ENCODE measurements around the gene CLDN15.

Gene CLDN15

DNA sequence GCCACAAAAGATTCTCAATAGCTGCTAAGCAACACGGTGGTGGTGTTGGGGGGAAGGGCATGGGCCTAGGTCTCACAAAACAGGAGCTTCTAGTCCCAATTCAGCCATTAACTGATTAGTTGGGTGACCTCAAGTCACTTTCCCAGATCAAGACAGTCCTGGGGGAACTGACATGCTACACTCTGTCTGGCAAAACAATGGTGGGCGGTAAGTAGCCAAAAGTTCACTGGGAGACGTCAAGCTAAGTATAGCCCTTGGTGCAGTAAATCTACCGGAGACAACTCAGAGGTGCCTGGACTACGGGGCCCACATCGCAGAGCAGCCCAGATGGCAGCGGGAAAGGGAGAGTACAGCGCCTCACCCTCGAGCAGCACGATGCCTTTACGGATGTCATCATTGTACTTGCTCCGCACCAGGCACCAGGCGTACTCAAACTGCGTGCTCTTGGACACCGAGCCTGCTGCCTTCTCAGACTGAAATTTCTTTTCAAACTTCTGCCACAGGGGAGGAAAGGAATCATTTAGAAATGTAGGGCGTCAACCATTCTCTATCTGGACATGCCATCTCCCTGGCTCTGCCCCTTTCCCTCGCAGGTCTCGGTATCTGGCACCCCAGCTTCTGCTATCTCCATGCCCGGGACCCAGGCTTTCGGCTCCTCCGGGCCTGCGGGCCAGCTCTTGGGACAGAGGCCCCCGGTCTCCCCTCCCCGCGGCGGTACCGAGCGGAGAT is 6.2 kb upstream of the CLDN15 start:
- no peak for DNase-seq

DNA sequence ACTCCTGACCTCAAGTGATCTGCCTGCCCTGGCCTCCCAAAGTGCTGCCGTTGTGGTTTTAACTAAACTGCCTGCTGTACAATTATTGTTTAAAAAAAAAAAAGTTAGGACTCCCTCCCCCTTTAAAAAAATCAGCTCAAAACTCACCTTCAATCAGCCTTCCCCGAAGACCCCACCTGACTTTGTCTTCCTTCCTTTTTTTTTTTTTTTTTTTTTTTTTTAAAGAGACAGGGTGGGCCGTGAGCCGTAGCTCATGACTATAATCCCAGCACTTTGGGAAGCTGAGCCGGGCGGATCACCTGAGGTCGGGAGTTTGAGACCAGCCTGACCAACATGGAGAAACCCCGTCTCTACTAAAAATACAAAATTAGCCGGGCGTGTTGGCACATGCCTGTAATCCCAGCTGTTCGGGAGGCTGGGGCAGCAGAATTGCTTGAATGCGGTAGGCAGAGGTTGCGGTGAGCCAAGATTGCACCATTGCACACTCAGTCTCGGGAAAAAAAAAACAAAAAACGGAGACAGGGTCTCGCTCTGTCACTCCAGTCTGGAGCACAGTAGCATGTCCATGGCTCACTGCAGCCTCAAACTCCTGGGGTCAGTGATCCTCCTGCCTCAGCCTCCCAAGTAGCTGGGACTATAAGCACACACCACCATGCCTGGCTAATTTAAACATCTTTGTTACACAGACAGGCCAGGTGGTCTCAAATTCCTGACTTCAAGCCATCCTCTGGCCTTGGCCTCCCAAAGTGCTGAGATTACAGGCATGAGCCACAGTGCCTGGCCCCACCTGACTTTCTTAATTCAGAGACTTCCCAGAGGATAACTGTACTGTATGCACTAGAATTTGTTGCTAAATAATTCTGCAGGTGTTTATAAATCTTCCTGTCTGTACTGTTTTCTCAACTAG is 4.1 kb upstream of the CLDN15 start:
- no peak for DNase-seq

DNA sequence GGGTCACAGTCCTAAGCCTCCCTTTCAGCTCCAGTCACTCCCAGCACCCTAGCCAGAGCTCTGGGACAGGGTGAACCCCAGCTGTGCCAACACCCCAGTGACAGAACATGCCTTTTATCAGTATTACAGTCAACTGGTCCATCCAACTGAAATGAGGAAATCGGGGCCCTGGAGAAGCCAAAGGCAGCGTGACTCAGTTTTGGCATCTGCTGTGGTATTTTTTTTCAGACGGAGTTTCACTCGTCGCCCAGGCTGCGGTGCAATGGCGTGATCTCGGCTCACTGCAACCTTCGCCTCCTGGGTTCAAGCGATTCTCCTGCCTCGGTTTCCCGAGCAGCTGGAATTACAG is 3.4 kb upstream of the CLDN15 start:
- no peak for DNase-seq

DNA sequence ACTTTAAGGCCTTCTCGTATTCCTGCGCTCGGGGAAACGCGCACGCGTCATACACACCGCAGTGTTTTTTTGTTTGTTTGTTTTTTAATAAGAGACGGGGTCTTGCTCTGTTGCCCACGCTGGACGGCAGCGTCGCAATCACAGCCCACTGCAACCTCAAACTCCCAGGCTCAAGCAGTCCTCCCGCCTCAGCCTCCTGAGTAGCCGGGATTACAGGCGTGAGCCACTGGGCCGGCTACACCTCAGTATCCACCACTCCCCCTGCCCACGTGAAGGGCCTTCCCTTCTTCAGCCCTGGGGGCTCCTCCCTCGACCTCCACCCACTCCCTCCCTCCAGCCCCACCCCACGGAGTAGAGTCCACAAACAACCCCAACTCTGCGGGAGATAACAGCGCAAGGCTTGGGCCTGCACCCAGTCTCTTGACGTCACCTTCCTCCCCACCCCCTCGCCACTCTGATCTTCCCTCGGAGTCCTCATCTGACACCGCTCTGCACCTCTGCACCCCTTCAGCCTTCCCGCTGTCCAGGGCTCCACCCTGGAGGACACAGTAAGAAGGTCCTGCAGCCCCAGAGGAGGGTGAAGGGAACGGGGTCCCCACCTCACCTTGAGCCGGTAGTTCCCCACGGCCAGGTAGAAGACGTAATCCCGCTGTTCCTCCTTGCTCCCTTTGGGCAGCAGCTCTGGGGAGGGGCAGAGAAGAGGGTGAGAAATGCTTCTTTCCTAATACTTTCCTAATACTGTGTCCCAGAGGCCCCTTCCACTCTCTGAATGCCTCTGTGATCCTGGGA is 2.8 kb upstream of the CLDN15 start:
- no peak for DNase-seq

DNA sequence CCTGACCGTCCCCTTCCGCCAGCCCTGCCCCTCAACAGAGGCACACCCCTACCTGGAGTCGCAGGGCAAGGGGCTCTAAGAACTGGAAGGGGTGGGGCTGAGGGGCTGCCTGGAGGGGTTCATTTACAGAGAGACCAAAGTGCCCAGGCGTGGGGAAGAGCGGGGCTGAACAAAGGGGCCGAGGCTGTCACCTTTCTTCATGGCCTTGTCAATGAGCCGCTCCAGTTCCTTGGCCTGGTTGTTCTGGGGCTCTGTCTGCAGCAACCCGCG is 2.3 kb upstream of the CLDN15 start:
- DNase-seq, result no peak

DNA sequence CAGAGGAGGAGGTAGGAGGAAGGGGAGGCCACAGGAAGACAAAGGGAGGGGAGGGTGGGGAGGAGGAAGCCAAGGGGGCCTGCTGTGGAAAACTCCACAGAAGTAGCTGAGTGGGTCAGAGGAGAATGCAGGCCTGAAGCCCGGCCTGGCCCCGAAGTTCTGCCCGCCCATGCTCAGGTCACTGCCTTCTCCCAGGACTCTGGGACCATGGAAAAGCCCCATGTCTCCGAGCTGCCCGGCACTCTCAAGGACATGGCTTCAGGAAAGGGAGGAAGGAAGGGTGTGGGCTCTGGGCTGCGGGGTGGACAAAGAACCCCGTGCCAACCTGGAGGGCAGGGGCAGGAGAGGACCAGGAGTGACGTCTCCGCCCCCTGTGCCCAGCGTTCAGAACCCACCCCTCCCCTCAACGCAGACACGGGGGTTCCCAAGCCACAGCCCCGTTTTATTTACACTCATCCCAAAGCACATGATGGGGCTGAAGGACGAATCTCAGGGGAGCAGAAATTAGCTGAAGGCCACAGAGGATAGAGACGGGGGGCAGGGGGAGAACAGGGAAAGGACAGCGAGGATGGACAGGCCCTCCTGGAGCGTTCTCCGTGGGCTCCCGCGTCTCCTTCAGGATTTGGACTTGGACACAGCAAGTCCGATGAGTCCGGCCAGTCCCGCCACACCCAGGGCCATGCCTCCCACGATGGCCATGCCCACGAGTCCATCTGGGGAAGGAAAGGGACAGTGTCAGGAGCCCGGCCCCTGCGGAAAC is 1.8 kb upstream of the CLDN15 start:
- no peak for DNase-seq

DNA sequence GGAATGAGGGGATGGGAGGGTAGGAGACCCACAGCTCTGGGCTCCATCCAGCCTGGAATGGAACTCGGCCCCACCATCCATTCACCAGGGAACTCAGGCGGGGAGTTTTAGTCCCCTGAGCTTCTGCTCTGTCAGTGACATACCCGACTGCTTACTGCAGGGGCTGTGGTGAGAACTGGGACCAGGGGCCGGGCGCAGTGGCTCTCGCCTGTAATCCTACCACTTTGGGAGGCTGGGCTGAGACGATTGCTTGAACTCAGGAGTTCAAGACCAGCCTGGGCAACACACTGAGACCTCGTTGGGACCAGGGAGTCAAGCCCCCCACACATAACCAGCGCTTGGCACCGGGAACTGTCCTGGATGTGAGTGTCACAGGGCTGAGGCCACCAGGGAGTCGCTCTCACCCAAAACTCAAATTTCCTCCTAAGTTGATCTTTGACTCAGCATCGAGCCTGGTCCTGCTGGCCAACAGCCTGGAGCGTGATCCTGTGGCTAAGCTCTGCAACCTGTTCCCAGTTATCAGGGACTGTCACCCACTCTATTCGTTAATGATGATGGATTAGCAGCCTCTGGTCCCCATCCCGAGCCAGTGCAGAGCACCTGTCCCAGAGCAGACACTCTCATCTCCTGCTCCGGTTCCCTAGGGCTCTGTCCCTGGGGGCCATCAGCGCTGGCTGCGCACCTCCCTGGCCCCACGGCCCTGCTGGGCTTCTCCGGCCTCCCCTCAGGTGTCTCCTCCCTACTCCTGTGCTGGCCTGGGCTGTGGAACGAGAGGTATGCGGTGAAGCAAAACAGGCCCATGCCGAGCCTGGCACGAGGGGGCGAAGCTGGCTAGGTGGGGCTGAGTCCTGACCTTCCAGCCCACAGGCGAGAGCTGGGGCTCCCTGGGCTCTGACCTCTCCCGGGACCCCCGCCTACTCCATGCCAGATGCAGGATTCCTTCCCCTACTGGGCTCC is 902 bp upstream of the CLDN15 start:
- DNase-seq, result no peak

DNA sequence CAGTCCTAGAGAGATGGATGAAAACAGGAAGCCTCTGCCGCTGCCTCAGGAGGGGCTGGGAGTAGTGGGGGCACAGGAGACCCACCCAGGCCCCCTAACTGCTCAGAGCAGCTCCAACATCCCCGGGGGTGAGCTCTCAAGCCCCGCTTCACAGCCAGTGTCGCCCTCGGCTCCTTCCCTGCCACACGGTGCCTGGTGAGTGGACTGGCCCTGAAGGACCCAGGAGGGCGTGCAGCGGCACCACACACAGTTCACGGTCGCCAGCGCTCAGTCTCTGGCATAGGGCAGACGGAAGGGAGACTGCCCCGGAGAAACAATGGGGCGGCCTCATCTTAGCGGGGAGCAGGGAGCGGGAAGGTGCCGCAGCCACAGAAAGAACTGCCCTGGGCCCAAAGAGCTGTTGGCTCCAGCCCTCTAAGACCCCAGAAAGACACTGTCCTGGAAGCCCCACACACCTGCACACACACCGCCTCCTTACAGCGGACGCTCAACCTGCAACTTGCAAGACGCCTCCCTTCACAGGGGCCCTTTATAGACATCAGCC is 1.2 kb downstream of the CLDN15 start:
- DNase-seq, result no peak

DNA sequence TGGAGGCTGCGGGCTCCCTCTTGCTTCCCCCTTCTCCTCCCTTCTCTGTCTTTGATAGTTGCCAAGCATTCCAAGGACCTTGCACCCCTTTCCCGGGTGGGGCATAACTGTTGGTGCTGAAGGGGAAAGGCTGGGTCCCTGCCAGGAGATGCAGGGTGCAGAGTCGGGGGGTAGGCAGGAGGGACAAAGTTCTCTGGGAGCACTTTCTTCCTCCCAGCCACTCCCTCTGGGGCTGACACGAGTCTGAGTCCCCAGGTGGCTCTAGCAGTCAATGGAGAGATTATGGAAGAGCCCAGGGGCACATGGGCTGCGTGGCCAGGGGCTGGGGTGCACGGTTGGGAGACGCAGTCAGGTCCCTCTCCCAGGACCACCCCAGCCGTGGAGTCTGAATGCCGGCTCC is 2.1 kb downstream of the CLDN15 start:
- DNase-seq, result no peak

DNA sequence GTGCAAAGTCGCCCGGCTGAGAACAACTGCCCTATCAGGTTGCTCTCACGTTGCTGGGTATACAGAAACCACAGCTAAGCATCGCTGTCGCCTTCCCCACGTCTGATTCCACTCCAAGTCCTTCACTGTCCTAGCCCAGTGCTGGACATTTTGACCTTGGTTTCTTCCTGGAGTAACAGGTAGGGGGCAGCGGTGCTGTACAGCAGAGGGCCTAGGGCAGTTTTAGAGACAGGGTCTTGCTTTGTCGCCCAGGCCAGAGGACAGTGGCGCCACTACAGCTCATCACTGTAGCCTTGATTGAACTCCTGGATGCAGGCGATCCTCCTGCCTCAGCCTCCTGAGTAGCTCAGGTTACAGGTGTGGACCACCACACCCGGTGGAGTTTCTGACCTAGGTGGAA is 2.6 kb downstream of the CLDN15 start:
- no peak for DNase-seq

DNA sequence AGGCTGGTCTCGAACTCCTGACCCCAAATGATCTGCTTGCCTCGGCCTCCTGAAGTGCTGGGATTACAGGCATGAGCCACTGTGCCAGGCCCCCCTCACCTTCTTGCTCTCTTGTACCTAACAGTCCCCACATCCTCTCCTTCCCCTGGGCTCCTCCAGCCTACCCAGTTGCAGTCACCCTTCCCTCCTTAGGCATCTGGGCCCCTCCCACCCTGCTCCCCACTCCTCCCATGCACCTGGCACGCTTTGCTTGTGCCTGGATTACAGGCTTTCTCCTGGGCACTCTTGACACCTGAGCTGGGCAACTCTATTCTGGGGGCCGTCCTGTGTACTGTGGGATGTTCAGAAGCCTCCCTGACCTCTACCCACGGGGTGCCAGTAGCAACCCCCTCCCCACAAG is 3.0 kb downstream of the CLDN15 start:
- DNase-seq, result no peak

DNA sequence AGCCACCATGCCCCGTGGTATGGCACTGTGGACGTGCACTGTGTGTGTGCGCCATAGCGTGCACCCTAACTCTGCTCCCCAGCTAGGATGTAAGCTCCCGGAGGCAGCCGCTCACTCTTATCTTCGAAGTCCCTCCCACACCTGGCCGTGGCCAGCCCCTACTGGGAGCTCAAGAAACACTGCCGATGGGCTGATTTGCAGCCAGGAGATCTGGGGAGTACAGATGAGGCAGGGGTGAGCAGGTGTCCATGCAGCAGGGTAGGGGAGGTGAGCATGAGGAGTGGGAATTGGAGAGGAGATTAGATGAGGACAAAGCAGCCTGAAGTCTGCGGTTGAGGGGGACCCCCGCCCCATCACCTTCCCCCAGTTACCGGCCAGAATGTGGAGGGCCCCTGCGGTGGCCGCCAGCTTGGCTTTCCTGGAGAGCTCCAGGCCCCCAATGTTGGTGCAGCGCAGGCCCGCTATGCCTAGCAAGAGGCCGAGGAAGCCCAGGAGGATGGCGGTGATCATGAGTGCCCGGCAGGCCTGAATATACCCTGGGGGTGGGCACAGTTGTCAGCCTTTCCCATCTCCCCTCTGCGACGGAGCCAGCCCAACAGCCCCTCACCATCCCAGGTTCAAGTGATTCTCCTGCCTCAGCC is 3.6 kb downstream of the CLDN15 start:
- no peak for DNase-seq

DNA sequence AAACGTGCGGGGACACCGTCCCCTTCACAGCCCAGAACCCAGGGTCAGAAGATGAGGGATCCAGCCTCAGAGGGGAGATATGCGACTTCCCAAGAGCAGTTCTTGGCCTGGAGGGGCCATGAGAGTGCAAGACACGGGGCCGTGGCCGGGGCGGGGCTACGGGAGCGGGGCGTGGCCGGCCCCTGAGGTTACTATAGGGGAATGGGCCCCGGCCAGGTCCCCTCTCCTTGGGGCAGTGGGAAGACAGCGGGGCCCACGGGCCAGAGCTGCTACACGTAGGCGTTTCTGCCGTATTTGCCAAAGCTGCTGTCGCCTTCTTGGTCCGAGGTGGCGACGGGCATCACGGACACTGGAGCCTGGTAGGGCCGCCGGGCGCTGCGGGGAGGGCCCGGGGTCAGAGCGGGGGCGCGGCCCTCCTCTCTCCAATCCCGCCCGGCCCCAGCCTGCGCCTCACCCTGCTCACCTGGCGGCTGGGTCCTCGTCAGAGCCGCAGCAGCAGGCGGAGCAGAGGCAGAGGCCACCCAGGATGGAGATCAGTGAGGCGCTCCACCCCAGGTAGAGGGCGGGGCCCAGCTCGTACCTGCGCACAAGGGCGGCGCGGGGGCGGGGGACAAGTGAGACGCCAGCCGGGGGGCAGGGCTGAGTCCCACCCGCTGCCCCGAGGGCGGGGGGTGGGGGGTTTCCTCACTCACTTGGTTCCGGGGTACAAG is 5.3 kb downstream of the CLDN15 start:
- no peak for DNase-seq

DNA sequence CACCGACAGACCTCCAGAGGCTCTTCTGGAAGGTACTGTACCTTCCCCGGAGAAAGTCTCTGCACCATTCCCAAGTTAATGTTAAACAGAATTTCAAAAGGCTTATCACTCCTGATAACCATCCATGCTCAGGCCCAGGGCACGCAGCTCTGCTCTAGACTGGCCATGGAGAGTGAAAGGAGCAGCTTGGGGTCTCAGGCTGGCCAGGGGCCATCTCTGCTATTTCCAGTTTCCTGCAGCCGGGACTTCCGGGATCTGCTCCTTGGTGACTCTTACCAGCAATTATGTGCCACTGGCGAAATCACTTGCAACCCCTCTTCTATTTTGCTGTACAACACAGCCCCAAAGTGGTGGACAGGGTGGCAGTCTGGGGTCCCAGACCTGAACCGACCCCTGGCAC is 6.0 kb downstream of the CLDN15 start:
- no peak for DNase-seq

DNA sequence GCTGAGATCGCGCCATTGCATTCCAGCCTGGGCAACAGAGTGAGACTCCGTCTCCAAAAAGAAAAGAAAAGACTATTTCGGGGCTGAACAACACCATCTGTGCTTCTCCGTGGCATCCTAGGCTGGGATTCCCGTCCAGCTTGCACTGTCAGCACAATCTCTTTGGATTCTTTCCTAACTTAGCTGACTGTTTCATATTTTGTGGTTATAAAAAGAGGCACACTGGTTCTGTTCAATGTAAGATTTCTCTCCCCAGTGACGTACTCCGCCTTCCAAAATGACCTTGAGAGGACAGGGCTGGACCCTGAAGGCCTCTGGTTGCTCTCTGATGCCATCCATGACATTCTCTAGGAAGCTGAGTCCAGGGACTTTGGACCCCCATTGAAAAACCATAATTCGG is 10.9 kb downstream of the CLDN15 start:
- no peak for DNase-seq

DNA sequence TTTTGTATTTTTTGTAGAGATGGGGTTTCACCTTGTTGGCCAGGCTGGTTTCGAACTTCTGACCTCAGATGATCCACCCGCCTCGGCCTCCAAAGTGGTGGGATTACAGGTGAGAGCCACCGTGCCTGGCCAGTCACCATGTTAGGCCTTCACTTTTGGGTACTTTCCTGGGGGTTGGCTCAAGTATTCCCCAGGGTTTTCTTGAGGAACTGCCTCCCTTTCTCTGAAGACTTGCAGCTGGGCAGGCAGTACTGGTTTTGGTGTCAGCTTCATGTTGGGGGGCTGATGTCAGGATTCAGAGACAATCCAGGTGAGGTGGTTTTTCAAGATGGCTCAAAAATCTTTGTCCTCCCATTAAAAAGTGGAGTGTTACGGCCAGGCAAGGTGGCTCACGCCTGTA is 12.0 kb downstream of the CLDN15 start:
- no peak for DNase-seq

DNA sequence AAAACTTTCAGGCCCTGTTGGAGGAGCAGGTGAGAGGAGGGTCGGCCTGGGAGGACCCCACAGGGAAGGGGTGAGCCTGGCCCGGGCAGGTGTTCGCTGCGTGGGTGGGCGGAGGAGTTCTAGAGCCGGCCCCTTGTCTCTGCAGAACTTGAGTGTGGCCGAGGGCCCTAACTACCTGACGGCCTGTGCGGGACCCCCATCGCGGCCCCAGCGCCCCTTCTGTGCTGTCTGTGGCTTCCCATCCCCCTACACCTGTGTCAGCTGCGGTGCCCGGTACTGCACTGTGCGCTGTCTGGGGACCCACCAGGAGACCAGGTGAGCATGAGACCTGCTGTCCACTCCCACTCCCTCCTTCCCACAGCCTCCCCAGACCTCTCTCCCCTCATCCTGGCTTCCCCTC is 14.1 kb downstream of the CLDN15 start:
- DNase-seq, result no peak

DNA sequence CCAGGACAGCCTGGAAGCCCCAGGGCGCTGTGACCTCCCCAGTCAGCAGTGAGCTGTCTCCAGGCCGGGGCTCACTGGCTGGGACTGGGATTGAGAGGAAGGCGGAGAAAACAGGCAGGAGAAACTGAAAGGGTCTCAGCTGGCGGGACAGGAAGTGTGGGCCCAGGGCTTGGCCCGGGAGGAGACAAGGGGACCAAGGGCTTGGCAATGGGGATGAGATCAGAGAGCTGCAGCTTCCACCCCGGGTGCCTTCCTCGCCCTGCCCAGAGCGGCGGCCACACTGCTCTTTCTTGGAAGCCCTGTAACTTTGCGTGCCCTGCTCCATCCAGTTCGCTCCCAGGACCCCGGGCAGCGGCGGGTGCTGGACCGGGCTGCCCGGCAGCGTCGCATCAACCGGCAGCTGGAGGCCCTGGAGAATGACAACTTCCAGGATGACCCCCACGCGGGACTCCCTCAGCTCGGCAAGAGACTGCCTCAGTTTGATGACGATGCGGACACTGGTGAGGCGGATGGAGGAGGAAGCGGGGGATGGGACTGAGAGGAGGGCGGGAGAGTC is 15.2 kb downstream of the CLDN15 start:
- DNase-seq, result no peak

DNA sequence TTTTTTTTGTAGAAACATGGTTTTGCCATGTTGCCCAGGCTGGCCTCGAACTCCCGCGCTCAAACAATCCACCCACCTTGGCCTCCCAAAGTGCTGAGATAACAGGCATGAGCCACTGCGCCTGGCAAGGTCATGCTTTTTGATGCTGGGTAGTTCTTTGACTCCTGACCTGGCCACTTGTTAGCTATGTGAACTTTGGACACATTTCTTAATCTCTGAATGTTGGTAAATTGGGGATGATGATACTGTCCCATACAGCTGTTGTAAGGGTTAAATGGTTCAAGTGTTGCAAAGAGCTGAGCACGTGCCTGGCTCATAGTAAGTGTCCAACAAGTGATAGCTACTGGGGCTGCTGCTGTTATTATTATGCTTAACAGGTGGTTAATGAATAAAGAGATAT is 17.3 kb downstream of the CLDN15 start:
- no peak for DNase-seq
